ENCODE data around the gene SLF2. TPM values are rescaled to one million over a fixed set of nuclear protein-coding genes. Genes with fewer than 3 reads are reported as not detected.
A peak's percentile ranks its signal among the peaks of the same experiment; 100 is the strongest.

Gene SLF2
- total and polyA plus RNA-seq, 2 of the 13 experiments (the other 11 are each of a cell fraction or from before 2014, with no cell fraction given): 12.2 to 48.1 TPM

- POLR2A ChIA-PET: interaction anchor here (0.8 to 23.0 kb wide), 8 partner anchors 9 to 104 kb away, joined by 3 to 277 read pairs (median 5); partner anchors contain the start of genes LZTS2, PDZD7, SEMA4G and SFXN3
- BruUV-seq (replicated peaks): no TSS peak
- H3K79me2 ChIP-seq (ENCODE audit: insufficient read depth, low read length): peaks cover 39% of the 10 kb centered on the region
- peak; percentile 46 for FAIRE-seq
- H2AFZ ChIP-seq (ENCODE audit: low read length): no peak overlapping the region
- in situ Hi-C loops (cut with HindIII; ENCODE audit: extremely low pct_ligation_motif_present, low pct_unique_long_range_greater_than_20kb) (no loop called here), intact Hi-C loops (cut with micrococcal nuclease; ENCODE audit: unreplicated experiment) (no loop called here)
- no peaks in the 10 kb centered on the region for H3K9me3 ChIP-seq (ENCODE audit: low read length)
- peak overlapping the region; percentile 83 for H3K27ac ChIP-seq (ENCODE audit: extremely low read length, insufficient read depth, low read length)
- H4K20me1 ChIP-seq (ENCODE audit: insufficient read depth, low read length): no peaks in the 10 kb centered on the region
- H3K4me1 ChIP-seq (ENCODE audit: insufficient read depth, low read length): peaks cover 47% of the 10 kb centered on the region
- CTCF ChIA-PET (ENCODE audit: low intra/inter-chr PET ratio, low total read pairs): interaction anchor here (0.7 to 1.4 kb wide), 3 partner anchors 16 to 28 kb away, joined by 3 to 5 read pairs (median 4); partner anchors contain the start of gene SEMA4G
- peak; percentile 49 for ATAC-seq
- peak overlapping the region; percentile 83; the same call in 1 of the 2 replicates for H3K9ac ChIP-seq (ENCODE audit: insufficient read depth, low read depth, low read length)
- peak; percentile 48 for DNase-seq (ENCODE audit: low spot score)
- no peaks in the 10 kb centered on the region; a peak in 1 of 5 replicates for H3K27me3 ChIP-seq (ENCODE audit: control insufficient read depth in 1 of 2, insufficient read depth in 2 of 2, low read length in 2 of 2)
- no peak overlapping the region for H3K4me3 ChIP-seq (replicated peaks in 1 of 3; ENCODE audit: insufficient read depth in 1 of 3, low read depth in 2 of 3, low read length in 3 of 3)
- peaks cover 16 to 59% of the 10 kb centered on the region in 2 experiments for H3K36me3 ChIP-seq (replicated peaks in 1 of 2; ENCODE audit: control insufficient read depth in 1 of 2, insufficient read depth in 2 of 2, low read length in 2 of 2)
- H3K4me2 ChIP-seq (ENCODE audit: low read depth, low read length): peak overlapping the region; percentile 97
- 45% methylated on average over 5 of the region's 5 CpGs for WGBS (ENCODE audit: low lambda C conversion rate)
- TF ChIP-seq PATZ1 (CRISPR knock-in tag; IDR thresholded peaks at IDR 0.05) (peak; percentile 64), ZNF691 (CRISPR knock-in tag; IDR thresholded peaks at IDR 0.05; ENCODE audit: borderline replicate concordance, low read depth) (no peak), ZNF550 (CRISPR knock-in tag; IDR thresholded peaks at IDR 0.05; ENCODE audit: borderline replicate concordance) (no peak), ATF7-NPFF (CRISPR knock-in tag; IDR thresholded peaks at IDR 0.05; ENCODE audit: low read depth) (no peak; the same call in 1 of the 2 replicates), CHCHD3 (CRISPR knock-in tag; IDR thresholded peaks at IDR 0.05) (no peak), SYNCRIP (IDR thresholded peaks at IDR 0.05; ENCODE audit: insufficient read depth, low read depth, low read length) (no peak), MYPOP (CRISPR knock-in tag; IDR thresholded peaks at IDR 0.05) (no peak), RBFOX2 (IDR thresholded peaks at IDR 0.05; ENCODE audit: low read depth, low read length) (no peak), RCOR2 (CRISPR knock-in tag; IDR thresholded peaks at IDR 0.05) (no peak), KMT2A (CRISPR knock-in tag; IDR thresholded peaks at IDR 0.05) (0 out of 2 replicates have a peak, but pooled peaks have one; percentile 24), POGZ (CRISPR knock-in tag; IDR thresholded peaks at IDR 0.05) (no peak), HOMEZ (CRISPR knock-in tag; IDR thresholded peaks at IDR 0.05; ENCODE audit: low read depth) (0 out of 2 replicates have a peak, but pooled peaks have one; percentile 27), ZNF317 (CRISPR knock-in tag; IDR thresholded peaks at IDR 0.05) (no peak), MIER2 (CRISPR knock-in tag; IDR thresholded peaks at IDR 0.05) (no peak), TEAD3 (CRISPR knock-in tag; optimal IDR thresholded peaks at IDR 0.05; ENCODE audit: borderline replicate concordance) (peak; percentile 40), ZBTB10 (CRISPR knock-in tag; IDR thresholded peaks at IDR 0.05; ENCODE audit: borderline replicate concordance) (peak; percentile 33; the same call in 1 of the 2 replicates)
Measured at GRCh38 chr10:100985336-100985735, 72.6 kb downstream of the SLF2 start.

Data from HepG2 (cell line).